Measurements from ENCODE around the gene ERF.

DNA sequence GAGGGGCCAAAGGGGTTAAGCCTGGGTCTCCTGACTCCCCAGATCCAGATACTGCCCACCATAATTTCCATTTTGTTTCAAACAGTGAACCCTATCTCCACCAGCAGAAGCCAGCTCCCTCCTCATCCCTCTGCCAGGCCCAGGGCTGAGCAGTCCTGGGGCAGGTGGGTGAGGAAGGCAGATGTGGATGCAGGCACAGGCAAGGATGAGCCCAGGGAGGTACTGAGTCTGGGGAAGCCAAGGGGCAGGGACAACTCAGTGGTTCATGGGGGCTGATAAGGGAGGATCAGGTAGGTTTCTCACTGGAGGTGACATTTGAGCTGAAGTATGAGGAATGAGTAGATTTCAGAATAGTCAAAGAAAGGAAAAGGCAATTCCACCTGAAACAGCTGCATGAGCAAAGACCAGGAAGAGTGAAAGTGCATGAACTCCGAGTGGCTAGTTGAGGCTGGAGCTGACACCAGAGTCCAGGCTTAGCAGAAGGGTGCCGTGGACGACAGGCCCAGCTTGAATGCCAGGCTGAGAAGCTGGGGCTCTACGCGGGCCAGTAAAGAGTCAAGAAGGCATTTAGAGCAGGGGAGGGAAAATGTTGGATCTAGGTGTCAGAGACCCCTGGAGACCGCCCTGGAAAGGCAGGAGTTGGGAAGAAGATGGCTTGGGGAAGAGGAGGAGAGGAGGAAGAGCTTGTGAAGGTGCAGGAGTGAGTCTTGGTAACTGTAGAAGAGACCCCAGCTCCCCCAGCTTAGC lies 24.4 kb upstream of the ERF start:
- TF ChIP-seq, protein P1, sequence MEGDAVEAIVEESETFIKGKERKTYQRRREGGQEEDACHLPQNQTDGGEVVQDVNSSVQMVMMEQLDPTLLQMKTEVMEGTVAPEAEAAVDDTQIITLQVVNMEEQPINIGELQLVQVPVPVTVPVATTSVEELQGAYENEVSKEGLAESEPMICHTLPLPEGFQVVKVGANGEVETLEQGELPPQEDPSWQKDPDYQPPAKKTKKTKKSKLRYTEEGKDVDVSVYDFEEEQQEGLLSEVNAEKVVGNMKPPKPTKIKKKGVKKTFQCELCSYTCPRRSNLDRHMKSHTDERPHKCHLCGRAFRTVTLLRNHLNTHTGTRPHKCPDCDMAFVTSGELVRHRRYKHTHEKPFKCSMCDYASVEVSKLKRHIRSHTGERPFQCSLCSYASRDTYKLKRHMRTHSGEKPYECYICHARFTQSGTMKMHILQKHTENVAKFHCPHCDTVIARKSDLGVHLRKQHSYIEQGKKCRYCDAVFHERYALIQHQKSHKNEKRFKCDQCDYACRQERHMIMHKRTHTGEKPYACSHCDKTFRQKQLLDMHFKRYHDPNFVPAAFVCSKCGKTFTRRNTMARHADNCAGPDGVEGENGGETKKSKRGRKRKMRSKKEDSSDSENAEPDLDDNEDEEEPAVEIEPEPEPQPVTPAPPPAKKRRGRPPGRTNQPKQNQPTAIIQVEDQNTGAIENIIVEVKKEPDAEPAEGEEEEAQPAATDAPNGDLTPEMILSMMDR (conservative IDR thresholded peaks at IDR 0.05): no peak
- no peak for TF ChIP-seq ZFX (IDR thresholded peaks at IDR 0.05)
